ENCODE results near the gene SSH3.
A peak's percentile ranks its signal among the peaks of the same experiment; 100 is the strongest.

The SSH3 gene

GRCh38 chr11:67267188-67268080 is 35.9 kb upstream of the SSH3 start:
- DNase-seq (ENCODE audit: low read depth in 2 of 2), result no peak

GRCh38 chr11:67268081-67268961 is 35.0 kb upstream of the SSH3 start:
- peak in 1 of 2 experiments; percentile 56 for DNase-seq (ENCODE audit: low read depth in 2 of 2)

- DNase-seq (ENCODE audit: low read depth in 2 of 2), result no peak
Observed at GRCh38 chr11:67268962-67269268, 34.4 kb upstream of the SSH3 start.

GRCh38 chr11:67269401-67270255 is 33.7 kb upstream of the SSH3 start:
- no peak for DNase-seq (ENCODE audit: low read depth in 2 of 2)

GRCh38 chr11:67270256-67271204 is 32.8 kb upstream of the SSH3 start:
- DNase-seq (ENCODE audit: low read depth in 2 of 2), result no peak

- DNase-seq (ENCODE audit: low read depth in 2 of 2), result no peak
Observed at GRCh38 chr11:67271205-67271540, 32.2 kb upstream of the SSH3 start.

- DNase-seq (ENCODE audit: low read depth in 2 of 2), result no peak
Observed at GRCh38 chr11:67271541-67272284, 31.6 kb upstream of the SSH3 start.

- no peak for DNase-seq (ENCODE audit: low read depth in 2 of 2)
Observed at GRCh38 chr11:67272327-67273259, 30.7 kb upstream of the SSH3 start.

GRCh38 chr11:67273260-67273990 is 29.9 kb upstream of the SSH3 start:
- DNase-seq (ENCODE audit: low read depth in 2 of 2), result no peak

GRCh38 chr11:67274768-67275605 is 28.3 kb upstream of the SSH3 start:
- DNase-seq (ENCODE audit: low read depth in 2 of 2), result no peak

GRCh38 chr11:67275606-67276409 is 27.5 kb upstream of the SSH3 start:
- no peak for DNase-seq (ENCODE audit: low read depth in 2 of 2)

GRCh38 chr11:67276781-67277230 is 26.5 kb upstream of the SSH3 start:
- no peak for DNase-seq (ENCODE audit: low read depth in 2 of 2)

GRCh38 chr11:67277231-67277961 is 25.9 kb upstream of the SSH3 start:
- peak; percentile 74 to 87 for DNase-seq (ENCODE audit: low read depth in 2 of 2)

- no peak for DNase-seq (ENCODE audit: low read depth in 2 of 2)
Observed at GRCh38 chr11:67278135-67278938, 25.0 kb upstream of the SSH3 start.

All from stimulated activated CD4-positive, alpha-beta T cell treated with anti-CD3 and anti-CD28 coated beads, Interleukin-12 subunit alpha, Interleukin-12 subunit beta, amount 100 ng/mL, for 24 hours (primary cell).